ENCODE results near the gene PCBP1. TPM values are rescaled to one million over a fixed set of nuclear protein-coding genes. Genes with fewer than 3 reads are reported as not detected.

PCBP1 gene
- total RNA-seq, 1 experiment from 2014 or later = 276 TPM

- intact Hi-C loops (cut with micrococcal nuclease; ENCODE audit: unreplicated experiment) (no loop called here), in situ Hi-C loops (cut with HindIII; ENCODE audit: low pct_unique_long_range_greater_than_20kb, low sequenced_read_pairs) (no loop called here)
- CTCF ChIA-PET = no interaction called here
- peaks cover 24% of the 10 kb centered on the region for H3K4me1 ChIP-seq (ENCODE audit: control insufficient read depth, insufficient read depth, low read length)
- no peaks in the 10 kb centered on the region for H3K36me3 ChIP-seq (ENCODE audit: control insufficient read depth, insufficient read depth, low read length)
- no peak for DNase-seq (ENCODE audit: low read depth, low spot score)
- no peak for ATAC-seq
- no peak for TF ChIP-seq CTCF (IDR thresholded peaks at IDR 0.05)
- no peak for TF ChIP-seq TCF7L2 (IDR thresholded peaks at IDR 0.05; ENCODE audit: low read depth, low read length)
- TF ChIP-seq REST (IDR thresholded peaks at IDR 0.05; ENCODE audit: insufficient read depth in 1 of 2, low read depth in 2 of 2, low read length in 1 of 2) = no peak
- TF ChIP-seq POLR2AphosphoS5 (IDR thresholded peaks at IDR 0.05; ENCODE audit: low read depth, low read length) = no peak
- TF ChIP-seq SIN3A (IDR thresholded peaks at IDR 0.05; ENCODE audit: borderline replicate concordance, insufficient read depth, low read depth, low read length) = no peak
- no peaks in the 10 kb centered on the region for H3K9me3 ChIP-seq (ENCODE audit: control insufficient read depth, insufficient read depth, low read depth, low read length)
- H3K4me3 ChIP-seq (ENCODE audit: low read depth in 2 of 2, low read length in 2 of 2) = no peak overlapping the region
- POLR2A ChIA-PET = no interaction called here
- H3K27ac ChIP-seq (ENCODE audit: low read length) = peak overlapping the region; percentile 27; the same call in 1 of the 2 replicates
- H3K27me3 ChIP-seq (ENCODE audit: control insufficient read depth, insufficient read depth, low read length) = no peaks in the 10 kb centered on the region
- no TSS peak for BruUV-seq (replicated peaks)
Observed at GRCh38 chr2:70118798-70119454, 31.6 kb downstream of the PCBP1 start.

GRCh38 chr2:70121627-70122372 lies 34.5 kb downstream of the PCBP1 start:
- DNase-seq (ENCODE audit: low read depth, low spot score) (no peak), ATAC-seq (no peak)
- CTCF ChIA-PET = no interaction called here
- BruUV-seq (replicated peaks) = no TSS peak
- H3K9me3 ChIP-seq (ENCODE audit: control insufficient read depth, insufficient read depth, low read depth, low read length) = no peaks in the 10 kb centered on the region
- intact Hi-C loops (cut with micrococcal nuclease; ENCODE audit: unreplicated experiment) = no loop called here
- peaks cover 17% of the 10 kb centered on the region for H3K4me1 ChIP-seq (ENCODE audit: control insufficient read depth, insufficient read depth, low read length)
- H3K36me3 ChIP-seq (ENCODE audit: control insufficient read depth, insufficient read depth, low read length) = no peaks in the 10 kb centered on the region
- in situ Hi-C loops (cut with HindIII; ENCODE audit: low pct_unique_long_range_greater_than_20kb, low sequenced_read_pairs) = no loop called here
- no peak overlapping the region for H3K4me3 ChIP-seq (ENCODE audit: low read depth in 2 of 2, low read length in 2 of 2)
- no peaks in the 10 kb centered on the region for H3K27me3 ChIP-seq (ENCODE audit: control insufficient read depth, insufficient read depth, low read length)
- H3K27ac ChIP-seq (ENCODE audit: low read length) = peak overlapping the region; percentile 58
- no peak for TF ChIP-seq CTCF (IDR thresholded peaks at IDR 0.05)
- TF ChIP-seq TCF7L2 (IDR thresholded peaks at IDR 0.05; ENCODE audit: low read depth, low read length) = no peak
- no peak for TF ChIP-seq REST (IDR thresholded peaks at IDR 0.05; ENCODE audit: insufficient read depth in 1 of 2, low read depth in 2 of 2, low read length in 1 of 2)
- no peak for TF ChIP-seq SIN3A (IDR thresholded peaks at IDR 0.05; ENCODE audit: borderline replicate concordance, insufficient read depth, low read depth, low read length)
- TF ChIP-seq POLR2AphosphoS5 (IDR thresholded peaks at IDR 0.05; ENCODE audit: low read depth, low read length) = no peak
- POLR2A ChIA-PET = interaction anchor here (0.6 to 0.7 kb wide), 3 partner anchors 138 to 227 kb away, joined by 3 to 9 read pairs (median 6); no protein-coding TSS in a partner anchor
